GM18499 (cell line): Measurements from ENCODE around the gene RALA.

Experiments used
- ATAC-seq: cut with Tn5 transposase; IDR thresholded peaks from one replicate; pipeline ENCODE4 v1.9.1; 2021; ENCODE audit warnings: moderate number of reproducible peaks; ENCODE audit not compliant: insufficient read depth, unreplicated experiment

The RALA gene, protein sequence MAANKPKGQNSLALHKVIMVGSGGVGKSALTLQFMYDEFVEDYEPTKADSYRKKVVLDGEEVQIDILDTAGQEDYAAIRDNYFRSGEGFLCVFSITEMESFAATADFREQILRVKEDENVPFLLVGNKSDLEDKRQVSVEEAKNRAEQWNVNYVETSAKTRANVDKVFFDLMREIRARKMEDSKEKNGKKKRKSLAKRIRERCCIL

DNA sequence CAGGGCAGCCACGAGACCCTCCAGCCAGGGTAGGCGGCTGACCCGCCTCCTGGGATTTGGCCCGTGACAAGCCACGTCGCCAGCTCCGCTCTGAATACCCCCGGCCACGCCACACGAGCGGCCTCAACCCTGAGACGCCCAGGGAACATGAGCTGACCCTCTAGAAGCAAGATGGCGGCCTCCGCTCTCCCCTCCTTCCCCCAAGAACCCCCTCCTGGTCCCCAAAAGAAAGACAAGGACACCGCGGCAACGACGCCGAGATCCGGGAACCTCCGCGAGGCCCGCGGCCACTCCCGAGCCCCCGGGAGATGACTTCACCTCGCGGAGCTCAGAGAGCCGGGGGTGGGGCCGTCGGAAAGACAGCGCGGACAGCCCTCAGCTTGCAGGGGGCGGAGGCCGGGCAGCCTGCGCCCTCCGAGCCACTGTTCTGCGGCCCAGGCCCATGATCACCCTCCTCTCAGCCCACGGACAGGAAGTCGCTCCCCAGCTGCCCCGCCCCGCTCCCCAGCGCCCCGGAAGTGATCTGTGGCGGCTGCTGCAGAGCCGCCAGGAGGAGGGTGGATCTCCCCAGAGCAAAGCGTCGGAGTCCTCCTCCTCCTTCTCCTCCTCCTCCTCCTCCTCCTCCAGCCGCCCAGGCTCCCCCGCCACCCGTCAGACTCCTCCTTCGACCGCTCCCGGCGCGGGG is at the start of gene RALA:
Gene RALA, plus strand, starts transcription at position 526 of the 685 bp plus-strand sequence. CDS start 63,096 bp downstream, outside the sequence.
- peak; percentile 72 for ATAC-seq

DNA sequence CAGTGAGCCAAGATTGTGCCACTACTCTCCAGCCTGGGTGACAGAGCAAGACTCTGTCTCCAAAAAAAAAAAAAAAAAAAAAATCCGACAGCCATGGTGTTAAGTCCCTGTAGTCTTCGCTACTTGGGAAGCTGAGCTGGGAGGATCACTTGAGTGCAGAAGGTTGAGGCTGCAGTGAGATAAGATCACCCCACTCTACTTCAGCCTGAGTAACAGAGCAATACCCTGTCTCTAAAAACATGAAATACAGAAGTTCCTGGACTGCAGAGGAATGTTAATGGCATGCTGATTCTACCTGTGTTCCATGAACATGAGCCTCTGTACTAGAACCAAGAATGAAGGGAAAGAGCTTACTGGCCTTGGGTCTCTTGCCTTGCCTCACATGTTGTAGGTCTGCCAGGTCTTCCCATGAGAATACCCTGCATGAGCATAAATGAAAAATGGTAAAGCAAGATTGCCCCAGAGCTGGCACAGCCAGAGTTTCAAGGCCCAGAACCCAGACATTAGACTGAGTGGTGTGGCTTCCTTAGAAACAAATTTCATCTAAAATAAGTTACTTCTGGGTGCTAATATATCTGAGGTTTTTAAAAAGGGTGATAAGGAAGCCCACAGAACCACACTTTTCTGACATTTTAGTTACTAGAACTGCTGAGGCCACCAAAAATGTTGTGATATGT is 48.6 kb upstream of the RALA start:
- no peak for ATAC-seq

DNA sequence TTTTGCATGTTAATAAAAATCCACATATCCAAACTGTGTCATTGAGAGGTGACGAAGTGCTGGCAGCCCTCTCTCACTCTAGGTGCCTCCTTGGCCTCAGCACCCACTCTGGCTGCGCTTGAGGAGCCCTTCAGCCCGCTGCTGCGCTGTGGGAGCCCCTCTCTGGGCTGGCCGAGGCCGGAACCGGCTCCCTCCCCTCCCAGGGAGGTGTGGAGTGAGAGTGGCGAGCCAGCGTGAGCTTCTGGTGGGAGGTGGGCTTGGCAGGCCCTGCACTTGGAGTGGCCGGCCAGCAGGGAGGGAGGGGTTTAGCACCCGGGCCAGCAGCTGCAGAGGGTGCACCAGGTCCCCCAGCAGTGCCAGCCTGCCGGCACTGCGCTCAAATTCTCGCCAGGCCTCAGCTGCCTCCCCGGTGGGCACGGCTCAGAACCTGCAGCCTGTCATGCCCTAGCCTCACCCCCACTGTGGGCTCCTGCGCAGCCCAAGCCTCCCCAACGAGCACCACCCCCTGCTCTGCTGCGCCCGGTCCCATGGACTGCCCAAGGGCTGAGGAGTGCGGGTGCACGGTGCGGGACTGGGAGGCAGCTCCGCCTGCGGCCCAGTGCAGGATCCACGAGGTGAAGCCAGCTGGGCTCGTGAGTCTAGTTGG is 46.0 kb upstream of the RALA start:
- no peak for ATAC-seq

DNA sequence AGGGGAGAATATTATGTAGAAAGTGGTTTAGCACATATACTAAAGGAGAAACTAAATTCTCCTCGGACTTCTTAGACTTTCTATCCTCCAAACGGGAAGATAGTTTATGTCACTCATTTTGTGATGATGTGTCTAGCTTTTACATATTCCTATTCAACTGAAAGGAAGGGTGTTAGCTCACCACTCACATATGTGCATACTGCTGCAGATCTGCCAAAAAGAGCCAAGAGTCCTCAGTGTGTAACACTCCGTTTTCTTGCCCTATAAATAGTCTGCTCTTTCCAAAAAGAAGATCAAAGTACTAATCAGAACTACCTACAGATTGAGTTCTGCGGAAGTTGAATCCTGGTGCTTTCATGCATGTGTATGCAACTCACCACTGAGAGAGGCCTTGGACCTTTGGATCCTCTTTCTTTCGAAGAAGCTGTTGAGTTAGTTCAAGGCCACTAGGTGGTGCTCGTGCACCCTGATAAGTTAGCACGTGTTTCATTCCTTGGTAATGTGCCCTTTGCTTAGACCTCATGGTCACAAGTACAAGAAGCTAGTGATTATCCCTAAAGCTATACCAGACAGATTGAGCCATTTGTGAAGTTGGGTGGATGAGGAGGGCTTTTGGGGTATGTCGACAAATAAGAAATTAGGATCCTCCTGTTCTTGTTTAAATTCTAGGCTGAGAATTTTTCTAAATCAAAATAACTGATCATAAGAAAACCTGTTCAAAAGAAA is 43.1 kb upstream of the RALA start:
- ATAC-seq = peak; percentile 94

DNA sequence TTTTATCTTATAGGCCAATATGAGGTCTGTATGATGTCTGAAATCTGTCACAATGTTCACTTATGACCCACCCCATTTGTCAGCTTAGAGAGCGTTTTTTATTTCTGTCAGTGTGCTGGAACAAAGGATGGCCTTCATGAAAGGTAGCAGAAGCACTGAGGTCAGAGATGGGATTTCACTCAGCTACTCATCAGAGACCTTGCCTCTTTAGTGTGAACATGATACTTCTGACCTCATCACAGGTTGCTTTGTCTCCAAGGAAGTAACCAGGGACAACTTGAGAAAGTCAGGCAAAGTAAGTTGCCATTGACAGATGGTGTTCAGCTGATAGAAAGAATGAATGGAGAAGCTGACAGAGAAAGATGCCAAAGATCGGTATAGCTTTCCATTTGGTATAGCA is 40.8 kb upstream of the RALA start:
- ATAC-seq = no peak

DNA sequence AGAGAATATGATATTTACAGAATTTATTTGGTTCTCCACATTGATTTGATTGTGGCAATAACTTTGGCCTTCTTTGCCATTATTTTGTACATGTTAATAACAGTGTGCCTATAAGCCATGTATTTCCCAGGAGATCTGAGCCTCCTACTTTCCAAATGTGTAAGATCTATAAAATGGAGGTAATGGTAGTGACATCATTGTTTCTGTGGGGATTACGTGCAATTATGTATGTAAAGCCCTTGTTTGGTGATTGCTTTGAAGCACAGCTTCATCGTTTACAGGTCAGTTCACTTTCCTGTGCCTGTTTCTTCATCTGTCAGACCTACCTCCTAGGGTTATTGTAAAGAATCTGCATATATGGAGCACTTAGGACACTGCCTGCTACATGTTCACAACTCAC is 39.8 kb upstream of the RALA start:
- no peak for ATAC-seq

DNA sequence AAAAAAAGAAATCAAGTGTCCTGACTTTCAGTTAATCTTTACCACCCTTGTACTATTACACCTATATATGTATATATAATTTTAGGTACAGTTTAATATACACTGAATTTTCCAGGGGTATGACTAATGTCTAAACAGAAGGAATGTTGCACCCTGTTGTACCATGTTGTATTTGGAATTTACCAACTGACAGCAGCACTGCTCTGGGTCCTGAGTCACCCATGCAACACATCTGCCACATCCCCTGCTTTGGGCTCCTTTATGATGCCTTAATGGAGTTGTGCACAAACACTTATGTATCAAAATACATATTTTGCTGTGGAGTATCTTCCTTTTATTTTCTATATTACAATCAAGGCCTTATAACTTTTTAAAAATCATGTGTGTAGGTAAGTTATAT is 36.0 kb upstream of the RALA start:
- no peak for ATAC-seq

DNA sequence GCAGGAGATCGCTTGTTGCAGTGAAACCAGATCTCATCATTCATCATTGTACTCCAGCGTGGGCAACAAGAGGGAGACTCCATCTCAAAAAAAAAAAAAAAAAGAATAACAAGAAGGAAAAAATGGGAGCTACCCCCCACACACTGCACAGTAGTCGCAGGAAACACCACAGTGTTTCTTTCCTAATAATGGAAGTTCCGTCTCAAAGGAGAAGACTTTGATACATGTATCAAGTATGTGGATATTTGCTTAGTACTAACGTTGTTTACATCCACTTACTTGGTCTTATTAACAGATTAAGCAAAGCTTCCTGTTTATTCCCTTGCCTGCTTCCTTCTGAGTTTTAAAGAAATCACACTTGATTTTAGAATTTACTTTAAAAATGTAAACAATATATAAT is 35.0 kb upstream of the RALA start:
- ATAC-seq = no peak

DNA sequence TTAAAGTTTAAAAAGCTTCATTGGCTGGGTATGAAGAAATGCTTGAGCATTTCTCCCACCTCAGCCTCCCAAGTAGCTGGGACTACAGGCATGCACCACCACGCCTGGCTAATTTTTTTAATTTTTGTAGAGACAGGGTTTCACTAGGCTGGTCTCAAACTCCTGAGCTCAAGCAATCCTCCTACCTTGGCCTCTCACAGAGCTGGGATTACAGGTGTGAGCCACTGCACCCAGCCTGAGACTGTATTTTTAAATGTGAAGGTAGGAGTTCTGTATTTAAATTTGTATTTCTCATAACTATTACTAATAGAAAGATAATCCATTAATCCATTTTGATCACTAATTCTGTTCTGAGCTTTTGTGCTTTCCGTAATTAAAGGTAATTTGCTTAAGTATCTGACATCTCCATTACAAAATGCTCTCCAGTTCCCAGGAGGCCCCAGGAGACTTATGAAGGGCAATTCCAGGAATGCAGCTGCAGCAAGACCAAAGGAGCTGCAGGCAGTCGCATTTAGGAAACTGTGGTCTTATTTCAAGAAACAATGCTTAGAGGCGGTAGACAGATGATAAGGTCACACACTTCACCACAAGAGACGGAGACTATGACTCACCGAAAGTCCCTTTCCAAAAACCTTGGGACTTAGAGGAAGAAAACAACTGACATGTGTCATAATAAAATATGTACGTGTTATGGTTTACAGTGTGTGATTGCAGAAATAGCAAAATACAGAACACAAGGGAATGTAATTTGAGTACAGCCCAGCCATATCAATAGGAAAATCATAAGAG is 33.9 kb upstream of the RALA start:
- peak; percentile 90 for ATAC-seq

DNA sequence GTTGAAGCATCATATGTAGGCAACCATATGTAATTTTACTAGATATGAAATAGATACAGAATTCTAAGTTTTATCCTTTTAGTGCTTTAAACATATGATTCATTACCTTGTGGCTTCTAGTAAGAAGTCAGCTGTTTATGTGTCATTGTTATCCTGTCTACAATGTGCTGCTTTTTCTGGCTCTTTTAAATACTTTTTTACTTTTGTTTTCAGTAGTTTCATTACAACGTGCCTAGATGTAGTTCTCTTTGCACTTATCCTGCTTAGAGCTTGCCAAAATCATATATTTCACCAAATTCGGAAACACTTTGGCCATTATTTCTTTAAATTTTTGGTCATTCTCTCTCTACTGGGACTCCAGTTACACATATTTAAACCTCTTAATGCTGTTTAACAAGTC is 30.8 kb upstream of the RALA start:
- peak; percentile 35 for ATAC-seq

DNA sequence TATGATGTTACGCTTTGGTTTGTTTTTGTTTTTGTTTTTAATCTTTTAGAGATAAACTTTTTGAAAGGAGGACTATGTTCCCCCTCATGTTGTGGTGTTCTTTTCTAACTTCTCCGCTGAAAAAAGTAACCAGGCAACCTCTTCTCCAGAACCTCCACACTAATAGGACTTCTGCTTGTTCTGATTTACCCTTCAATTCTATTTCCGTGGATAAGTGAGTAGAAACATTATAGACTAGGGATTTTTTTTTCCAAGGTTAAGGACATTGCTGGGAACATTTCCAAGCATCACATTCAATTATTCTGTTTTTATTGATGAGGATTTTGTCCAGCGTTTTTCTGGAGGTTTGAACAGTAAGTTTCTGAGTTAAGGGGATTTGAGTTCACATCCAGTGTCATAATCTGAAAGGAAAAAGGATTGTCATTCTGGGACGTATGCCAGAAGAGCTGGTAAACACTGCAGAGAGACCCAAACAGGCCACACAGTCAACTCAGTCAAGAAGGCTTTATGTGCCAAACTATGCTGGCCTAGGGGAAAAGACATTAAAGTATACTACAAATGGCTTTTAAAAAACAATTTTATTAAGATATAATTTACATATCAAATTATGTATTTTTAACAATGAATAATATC is 28.3 kb upstream of the RALA start:
- no peak for ATAC-seq

DNA sequence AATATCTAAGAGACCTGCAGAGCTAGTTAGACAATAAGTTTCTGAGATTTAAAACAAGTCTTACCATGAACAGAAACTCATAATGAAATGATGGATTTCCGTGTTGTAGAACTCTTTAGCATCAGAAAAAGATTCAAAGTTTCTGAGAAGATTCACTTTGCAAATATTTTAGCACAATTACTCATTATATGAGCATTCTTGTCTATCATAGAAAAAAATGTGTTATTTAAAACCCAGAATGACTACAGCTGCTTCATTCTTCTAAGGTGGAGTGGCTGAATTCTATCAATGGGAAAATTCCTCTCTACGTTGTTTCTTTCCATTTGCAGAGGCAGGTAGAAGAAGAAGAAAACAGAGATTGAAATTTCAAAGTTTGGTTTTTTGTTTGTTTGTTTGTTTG is 21.0 kb upstream of the RALA start:
- no peak for ATAC-seq

DNA sequence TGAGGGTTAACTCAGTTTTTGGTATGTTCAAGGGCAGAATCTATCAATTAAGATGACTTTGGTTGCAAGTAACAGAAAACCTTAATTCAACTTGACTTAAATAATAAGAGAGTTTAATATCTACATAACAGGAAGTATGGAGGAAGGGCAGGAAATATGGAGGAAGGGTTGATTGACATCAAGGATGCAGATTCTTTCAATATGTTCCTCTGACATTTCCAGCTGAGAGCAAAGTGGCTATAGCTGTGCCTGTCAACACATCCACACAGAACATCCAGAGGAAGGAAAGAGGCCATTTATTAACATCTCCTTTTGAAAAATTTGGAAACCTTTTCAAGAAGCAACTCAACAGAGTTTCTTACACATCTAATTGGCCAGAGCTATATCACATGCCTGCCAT is 19.4 kb upstream of the RALA start:
- ATAC-seq = no peak

DNA sequence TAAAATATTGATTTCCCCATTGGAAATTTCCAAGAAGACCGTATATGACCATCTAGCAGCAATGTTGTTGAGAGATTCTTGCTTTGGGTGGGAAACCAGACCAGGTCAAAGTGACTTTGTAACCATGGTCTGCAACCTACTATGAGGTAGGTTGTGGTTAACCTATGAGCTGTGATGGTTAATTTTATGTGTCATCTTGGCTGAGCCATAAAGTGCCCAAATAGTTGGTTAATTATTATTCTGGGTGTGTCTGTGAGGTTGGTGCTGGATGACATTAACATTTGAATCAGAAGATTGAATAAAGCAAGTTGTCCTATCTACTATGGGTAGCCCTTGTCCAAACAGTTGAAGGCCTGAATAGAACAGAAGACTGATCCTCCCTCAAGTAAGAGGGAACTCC is 18.3 kb upstream of the RALA start:
- no peak for ATAC-seq

DNA sequence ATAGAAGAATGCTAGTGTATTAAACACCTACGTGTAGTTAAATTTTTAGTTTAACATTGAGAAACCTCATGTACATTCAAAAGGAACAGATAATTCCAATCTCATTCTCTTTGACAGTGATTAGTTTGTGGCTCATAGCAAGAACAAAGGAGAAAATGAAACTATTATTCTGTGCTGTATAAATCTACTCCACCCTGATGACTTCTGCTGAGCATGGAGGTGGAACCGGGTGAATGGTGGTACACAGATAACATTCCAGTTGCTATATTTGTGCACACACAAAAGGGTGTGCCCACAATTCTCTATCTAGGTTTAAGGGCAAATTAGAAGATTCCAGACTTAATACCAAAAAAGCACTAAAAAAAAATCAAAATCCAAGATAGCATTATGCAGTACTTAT is 17.0 kb upstream of the RALA start:
- ATAC-seq = no peak

DNA sequence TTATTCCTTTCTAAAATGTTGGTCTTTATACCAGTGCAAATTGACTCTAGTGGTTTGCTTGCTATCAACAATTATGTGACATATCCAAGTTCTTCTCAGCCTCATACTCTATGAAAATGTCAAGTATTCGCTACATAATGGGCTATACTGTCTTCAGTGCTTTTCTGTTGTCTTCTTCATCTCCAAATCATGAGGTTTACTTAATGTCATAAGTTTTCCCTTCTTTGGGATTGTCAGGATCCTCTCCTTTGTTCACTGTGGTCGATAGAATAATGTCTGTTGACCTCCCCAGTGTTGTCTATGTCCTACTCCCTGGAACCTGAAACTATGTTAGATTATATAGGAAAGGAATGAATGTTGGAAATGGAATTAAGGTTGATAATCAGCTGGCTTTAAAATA is 16.4 kb upstream of the RALA start:
- no peak for ATAC-seq

DNA sequence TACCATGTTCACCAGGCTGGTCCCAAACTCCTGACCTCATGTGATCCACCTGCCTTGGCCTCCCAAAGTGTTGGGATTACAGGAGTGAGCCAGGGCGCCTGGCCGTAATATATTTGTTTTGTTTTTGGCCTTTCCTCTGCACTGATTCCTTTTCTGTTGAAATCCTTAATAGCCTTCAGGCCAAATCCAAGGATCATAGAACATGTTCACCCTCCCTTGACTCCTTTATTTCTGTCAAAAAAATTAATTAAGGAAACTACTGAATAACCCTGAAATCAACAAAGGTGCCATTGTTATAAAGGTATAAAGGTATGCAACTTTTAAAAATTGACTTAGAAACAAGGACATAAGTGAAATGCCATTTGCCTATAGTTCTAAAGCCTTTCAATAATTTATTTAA is 15.5 kb upstream of the RALA start:
- no peak for ATAC-seq

DNA sequence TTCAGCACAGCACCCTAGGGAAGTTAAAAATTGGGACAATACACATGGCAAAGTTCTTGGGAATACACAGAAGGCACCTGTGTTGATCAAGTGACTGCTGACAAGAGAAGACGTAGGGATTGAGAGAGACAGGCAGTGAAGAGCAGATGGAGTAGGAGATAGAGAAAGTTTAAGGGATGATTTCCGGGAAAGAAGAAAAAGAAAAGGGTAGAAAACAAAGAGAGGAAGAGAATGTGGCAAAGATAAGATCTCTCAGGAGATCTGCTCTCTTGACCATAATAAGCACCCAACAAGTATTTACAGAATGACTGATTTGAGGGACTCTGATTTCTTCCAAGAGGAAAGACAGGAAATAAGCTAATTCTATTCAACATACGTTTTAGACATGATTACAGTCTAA is 15.1 kb upstream of the RALA start:
- no peak for ATAC-seq

DNA sequence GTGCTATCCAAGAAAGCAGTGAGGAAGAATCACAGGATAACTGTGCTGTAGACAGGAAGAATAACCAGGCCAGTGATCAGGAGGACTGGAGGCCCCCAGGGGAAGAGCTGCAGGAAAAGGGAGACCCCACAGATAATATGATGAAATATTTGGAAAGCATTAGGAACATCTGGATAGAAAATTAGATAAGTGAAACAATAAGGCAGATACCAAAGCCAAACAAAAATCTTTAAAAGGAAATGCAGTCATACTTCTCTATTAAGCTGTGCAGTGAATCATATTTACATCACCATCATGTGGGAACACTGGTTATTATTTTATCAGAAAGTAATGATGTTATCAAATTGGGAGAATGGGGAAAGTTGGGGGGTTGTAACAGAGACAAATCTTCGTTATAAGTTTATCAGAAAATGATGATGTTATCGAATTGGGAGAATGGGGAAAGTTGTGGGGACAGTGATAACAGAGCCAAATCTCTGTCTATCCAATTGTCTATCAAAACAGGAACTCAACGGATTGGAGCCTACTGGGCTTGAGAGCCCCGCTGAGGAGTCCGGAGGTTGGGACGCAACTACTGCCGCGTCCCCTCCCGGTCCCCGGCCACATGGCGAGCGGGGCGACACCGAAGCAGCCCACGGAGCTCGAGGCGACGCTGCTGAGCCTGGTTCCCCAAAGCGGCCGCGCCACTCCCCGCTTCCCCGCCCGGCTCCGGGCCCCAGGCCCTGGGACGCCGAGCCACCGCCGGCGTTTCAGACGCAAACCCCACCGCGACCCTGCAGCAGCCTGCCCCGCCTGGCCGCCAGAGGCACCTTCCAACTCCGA is 14.0 kb upstream of the RALA start:
- no peak for ATAC-seq
